GM19035 (cell line): ENCODE data around the gene SAMD4A.
"Not testable (repeated sequence)": the region's sequence is repeated elsewhere in the genome, so short reads cannot be mapped to it uniquely, and the experiment has no call there.

ENCODE experiments used
- ATAC-seq: cut with Tn5 transposase; IDR thresholded peaks from one replicate; pipeline ENCODE4 v1.9.1; 2021; ENCODE audit not compliant: unreplicated experiment

Gene SAMD4A

DNA sequence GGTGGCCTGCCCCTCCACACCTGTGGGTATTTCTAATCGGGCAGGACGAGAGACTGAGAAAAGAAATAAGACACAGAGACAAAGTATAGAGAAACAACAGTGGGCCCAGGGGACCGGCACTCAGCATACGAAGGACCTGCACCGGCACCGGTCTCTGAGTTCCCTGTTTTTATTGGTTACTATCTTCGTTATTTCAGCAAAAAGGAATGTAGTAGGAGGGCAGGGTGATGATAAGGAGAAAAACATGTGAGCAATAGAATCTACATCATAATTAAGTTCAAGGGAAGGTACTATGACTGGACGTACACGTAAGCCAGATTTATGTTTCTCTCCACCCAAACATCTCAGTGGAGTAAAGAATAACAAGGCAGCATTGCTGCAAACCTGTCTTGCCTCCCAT, 185.7 kb downstream of the SAMD4A start:
- ATAC-seq = not testable (repeated sequence)

DNA sequence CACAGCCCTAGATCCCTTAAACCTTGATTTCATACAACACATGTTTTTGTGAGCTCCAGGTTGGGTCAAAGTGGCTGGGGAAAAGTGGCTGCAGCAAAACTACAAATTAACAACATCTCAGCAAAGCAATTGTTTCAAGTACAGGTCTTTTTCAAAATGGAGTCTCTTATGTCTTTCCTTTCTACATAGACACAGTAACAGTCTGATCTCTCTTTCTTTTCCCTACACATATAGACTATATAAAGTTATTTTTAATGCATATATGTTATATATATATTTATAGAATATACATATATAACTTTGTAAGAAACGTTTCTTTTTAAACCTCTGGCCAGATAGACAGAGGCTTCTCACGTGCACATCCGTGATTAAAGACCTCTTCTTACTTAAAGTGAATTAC, 186.5 kb downstream of the SAMD4A start:
- ATAC-seq = not testable (repeated sequence)

GRCh38 chr14:54754116-54754622, 187.2 kb downstream of the SAMD4A start:
- no peak for ATAC-seq

GRCh38 chr14:54754623-54755386, 187.9 kb downstream of the SAMD4A start:
- ATAC-seq = no peak

DNA sequence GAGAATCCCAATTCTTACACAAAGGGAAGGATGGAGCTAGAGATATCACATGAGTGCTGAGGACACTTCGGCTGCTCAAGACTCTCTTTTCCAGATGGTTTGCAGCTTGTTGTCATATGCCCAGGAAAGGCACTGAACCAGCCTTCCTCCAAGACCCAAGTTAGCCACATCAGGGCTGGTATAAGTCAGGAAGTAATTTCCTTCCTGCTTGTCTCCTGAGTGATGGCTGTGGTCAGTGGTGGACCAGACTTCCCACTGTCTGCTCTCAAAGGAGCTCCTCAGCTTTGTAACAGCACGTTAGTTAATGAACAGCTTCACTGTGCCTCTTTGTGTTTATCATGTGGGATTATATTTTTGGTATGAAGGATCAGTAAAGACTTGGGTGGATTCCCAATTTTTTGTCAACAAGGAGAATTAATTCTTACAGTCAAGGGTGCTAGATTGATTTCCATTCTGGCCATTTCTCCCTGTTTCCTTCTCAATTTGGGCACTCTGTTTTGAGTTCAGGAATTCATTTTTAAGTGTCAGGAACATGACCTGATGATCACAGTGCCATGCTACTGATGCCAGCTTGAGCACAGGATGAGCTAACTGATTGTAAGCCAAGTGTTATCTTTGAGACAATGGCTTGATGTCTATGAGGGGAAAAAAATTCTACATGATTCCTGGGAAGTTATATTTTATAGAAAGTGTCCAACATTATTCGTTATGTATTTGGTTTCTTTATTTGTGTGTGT, 189.9 kb downstream of the SAMD4A start:
- ATAC-seq = no peak

GRCh38 chr14:54758041-54758440, 191.1 kb downstream of the SAMD4A start:
- ATAC-seq = no peak

GRCh38 chr14:54759982-54760585, 193.2 kb downstream of the SAMD4A start:
- no peak for ATAC-seq

GRCh38 chr14:54760866-54761575, 194.1 kb downstream of the SAMD4A start:
- no peak for ATAC-seq

DNA sequence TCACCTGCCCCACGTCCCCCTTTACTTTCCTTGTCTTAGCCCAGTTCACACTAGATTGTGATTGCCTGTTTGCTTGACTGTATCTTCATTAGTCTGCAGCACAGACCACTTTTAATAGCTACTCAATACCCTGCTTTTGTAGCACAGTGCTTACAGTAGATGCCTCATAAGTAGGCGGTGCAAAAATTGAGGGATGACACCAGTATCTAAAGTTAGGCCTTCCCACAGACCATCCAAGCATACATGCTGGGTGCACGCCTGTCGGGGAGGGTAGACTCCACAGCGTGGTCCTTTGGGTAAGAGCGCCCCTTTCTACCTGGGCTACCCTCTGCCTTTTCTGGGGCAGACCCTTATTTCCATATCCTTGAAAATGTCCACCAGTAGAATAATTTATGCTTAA, 194.9 kb downstream of the SAMD4A start:
- no peak for ATAC-seq

DNA sequence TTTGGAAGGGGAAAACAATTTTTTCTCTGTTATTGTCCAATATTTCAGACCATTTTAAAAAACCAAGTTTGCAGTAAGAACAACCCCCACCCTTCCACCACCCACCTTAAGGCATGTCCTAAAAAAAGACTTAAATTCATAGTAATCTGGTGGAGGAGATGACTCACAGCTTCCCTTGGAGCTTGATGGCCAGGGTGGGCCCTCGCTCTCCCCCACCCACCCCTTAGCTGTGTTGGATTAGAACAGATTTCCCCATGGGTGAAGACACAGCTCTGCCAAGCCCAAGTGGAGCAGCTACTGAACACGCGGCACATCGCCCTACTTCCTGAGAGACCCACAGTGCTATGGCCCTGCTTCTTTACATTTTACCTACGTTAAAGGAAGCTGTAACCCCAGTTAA, 195.4 kb downstream of the SAMD4A start:
- no peak for ATAC-seq

DNA sequence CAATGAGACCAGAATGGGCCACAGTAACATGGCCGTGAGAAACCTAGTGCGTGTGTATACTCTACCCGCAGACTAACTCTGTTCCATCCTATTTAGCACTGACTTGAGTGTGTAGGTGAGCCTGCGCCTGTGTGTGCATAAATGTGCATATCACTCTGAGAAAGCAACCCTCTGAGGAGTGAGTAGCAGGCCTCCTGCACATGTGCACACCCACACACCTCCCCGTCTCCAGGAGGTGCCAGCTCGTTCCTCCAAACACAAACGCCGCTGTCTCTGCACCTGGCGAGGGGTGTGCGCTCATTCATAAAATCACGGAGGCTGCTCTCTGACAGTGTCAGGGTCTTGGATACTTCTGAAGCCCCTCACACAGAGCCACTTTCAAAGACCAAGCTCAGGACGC, 196.8 kb downstream of the SAMD4A start:
- ATAC-seq = no peak

- no peak for ATAC-seq
These were observed 199.6 kb downstream of the SAMD4A start for GRCh38 chr14:54766276-54767138.

GRCh38 chr14:54767139-54767431, 200.2 kb downstream of the SAMD4A start:
- no peak for ATAC-seq

GRCh38 chr14:54767450-54767849, 200.5 kb downstream of the SAMD4A start:
- no peak for ATAC-seq

DNA sequence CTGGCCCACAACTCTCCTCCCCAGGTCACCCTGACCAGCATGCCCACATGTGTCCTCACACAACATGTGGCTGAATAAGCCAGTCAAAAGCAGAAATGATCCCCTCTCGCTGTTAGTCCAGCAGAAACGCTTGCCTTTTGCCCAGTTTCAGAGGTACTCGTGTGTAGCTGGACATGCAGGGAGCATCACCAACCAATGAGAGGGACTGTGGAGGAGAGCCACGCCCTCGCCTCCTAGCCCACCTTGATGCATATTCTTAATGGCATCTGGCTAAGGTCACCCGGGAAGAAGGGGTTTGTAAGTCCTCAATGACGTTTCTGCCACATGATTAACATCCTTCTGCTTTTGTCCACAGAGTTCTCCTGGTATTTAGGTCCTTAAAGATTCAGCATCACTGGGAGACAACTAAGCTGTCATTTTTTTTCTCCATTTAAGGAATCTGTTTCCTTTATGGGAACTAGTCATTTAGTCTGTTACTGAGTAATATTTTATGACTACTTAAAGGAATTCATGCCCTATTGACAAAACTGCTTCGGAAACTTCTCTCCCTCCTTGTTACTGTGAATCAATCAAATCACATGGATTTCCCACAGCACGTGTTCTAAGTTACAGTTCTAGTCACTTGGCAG, 201.7 kb downstream of the SAMD4A start:
- no peak for ATAC-seq

DNA sequence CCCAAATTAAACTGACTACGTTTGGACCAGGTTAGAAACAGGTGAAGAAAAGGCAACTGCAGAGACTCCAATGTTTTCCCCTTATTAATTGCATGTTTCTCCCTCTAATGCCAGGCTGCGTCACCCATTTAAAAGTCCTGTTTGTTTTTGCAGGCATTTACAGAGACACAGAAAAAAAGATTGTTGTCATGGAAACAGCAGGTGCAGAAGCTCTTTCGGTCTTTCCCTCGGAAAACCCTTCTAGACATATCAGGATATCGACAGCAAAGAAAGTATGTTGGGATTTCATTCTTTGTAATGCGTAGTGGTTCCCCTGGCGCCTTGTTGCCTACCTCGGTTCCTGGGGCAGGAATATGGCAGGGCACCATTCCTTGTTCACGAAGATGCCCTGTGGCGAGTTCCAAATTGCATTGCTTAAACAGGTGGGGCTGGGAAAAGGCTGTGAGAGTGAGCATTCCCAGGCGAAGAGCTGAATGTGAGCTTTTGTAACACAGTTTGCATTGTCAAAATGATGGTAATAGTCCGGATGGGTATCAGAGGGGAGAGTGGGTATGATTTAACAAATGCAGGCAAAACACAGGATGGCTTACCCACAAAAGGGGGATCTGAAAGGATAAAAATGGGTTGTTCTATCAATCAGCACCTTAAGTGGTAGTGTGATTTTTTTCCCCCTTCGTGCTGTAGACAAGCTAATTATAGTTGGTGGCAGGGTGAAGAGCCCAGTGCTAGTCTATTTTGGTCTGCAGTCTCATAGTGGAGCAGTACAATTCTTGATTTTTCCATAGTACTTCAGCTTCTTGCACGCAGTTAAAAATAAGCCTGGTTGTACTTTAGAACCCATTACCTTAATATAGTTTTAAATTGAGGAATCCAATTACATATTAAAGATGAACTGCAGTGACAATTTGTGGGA, 203.3 kb downstream of the SAMD4A start:
- ATAC-seq = no peak

DNA sequence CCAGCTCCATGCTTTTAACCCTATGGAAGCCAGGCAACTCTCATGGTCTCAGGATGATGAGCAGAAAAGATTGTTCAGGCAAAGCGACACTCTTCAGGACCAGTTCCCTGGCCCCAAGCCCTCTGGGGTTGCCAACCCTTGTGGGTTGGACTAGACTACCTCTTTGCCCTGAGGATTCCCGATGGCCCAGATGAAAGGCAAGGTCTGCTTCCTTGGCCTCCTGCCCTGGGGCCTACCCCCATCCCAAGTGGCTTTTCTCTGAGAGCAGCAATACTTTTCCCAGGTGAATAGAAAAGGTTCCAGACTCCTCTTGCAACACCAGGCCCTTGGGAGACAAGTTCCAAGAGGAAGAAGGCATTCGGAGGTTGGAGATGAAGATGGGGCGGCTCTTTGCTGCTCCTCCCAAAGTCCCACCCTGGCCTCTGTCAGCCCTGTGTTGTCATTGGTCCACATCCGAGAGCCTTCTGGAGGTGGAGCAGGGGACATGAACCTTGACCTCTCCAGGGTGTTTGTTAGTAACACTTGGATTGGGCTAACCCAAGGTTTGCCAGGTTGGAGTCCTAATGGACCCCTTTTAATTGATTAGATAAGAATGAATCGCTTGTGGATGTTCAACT, 204.6 kb downstream of the SAMD4A start:
- no peak for ATAC-seq

GRCh38 chr14:54772451-54772881, 205.5 kb downstream of the SAMD4A start:
- no peak for ATAC-seq
